ENCODE results near the gene CNNM4.

The CNNM4 gene

DNA sequence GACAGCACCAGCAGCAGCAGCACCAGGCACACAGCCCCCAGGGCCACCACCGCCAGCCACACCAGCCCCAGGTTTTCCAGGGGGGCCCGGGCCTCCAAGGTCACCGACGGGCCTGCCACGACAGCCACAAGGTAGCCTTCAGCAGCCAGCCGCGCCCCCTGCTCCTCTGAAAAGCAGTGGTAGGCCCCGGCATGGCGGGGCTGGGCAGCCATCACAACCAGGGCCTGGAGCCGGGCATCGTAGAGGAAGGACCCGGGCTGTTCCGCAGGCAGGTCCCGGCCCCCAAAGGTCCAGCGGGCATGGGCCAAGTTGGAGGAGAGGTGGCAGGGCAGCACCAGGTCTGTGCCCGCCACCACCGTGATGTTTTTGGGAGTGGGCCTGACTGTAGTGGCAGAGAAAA is 100.4 kb downstream of the CNNM4 start:
- DNase-seq = no peak
